Kasumi-1 (cell line): ENCODE data around the gene TMEM174.
A peak's percentile ranks its signal among the peaks of the same experiment; 100 is the strongest.

Experiments used
- DNase-seq, 2 experiments: peaks; one replicate each; lab custom pipeline; 2025; lab: John Stamatoyannopoulos, UW

Gene TMEM174

DNA sequence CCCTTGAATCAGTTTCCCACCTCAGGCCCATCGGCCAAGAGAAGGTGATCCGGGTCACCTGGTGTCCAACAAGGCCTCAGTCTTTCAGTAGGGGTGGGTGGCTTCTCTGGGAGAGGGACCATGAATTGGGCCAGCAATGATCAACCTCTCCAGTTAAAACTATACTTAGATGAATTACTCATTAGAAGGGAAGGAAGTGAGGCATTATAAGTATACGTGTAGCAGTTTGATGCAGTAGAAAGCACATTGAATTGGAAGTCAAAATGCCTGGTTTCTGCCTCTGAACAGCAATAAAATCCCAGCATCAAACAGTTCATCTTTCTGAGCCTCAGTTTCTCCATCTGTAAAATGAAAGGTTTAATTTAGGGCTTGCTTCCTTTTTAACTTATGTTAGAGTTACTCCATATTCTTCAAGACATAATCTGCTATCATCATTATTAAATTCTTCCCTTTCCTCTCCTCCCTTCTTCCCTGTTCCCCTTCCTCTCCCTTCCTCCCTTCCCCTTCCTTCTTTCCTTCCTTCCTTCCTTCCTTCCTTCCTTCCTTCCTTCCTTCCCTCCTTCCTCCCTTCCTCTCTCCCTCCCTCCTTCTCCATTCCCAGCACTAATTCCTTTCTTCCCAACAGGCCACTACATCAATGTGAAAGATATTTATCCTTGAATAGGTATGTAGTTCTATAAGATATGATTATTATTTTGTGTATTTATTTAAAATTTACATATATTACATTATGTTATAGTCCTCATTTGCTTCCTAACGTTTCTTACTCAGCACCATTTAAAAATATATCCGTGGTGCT lies 18.6 kb upstream of the TMEM174 start:
- no peak for DNase-seq

DNA sequence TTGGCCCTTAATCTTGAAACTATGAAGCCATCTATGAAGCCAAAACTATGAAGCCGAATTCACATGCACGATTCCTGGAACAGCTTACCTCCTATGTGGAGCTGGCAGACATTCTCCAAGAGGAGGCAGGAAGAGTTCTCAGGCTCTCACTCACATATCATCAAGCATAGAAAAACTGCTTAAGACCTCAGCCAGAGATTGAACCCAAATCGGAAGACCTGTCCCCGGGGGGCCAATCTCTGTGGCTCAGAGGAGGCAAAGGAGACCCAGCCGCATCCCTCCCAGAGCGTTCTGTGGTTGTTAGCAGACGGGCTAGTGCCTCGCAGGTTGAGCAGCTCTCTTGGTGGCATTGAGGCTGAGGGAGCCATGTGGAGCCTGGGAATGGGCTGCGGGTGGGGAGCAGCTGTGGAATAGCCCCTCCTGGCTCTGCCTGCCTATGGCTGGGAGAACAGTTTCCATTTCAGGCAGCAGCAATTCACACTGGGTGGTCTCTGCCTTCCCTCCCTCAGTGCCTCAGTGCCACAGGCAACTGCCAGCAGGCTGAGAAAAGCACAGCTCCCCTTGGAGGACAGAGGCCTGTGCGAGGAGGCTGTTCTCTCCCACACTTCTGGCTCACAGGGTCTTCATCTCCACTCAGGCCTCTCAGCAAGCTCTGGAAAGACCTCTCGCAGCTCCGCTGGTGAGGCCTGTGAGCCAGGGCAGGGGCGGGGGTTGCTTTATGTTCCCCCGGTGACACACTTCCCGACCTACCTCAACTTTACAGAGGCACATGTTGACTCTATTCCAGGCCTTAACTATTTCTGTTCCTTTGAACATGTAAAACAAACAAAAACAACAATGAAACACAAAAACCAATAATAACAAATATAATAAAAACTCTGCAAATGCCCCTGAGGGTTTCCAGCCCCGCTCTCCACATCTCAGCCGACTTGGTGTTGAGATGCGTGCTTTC lies 17.4 kb upstream of the TMEM174 start:
- no peak for DNase-seq

DNA sequence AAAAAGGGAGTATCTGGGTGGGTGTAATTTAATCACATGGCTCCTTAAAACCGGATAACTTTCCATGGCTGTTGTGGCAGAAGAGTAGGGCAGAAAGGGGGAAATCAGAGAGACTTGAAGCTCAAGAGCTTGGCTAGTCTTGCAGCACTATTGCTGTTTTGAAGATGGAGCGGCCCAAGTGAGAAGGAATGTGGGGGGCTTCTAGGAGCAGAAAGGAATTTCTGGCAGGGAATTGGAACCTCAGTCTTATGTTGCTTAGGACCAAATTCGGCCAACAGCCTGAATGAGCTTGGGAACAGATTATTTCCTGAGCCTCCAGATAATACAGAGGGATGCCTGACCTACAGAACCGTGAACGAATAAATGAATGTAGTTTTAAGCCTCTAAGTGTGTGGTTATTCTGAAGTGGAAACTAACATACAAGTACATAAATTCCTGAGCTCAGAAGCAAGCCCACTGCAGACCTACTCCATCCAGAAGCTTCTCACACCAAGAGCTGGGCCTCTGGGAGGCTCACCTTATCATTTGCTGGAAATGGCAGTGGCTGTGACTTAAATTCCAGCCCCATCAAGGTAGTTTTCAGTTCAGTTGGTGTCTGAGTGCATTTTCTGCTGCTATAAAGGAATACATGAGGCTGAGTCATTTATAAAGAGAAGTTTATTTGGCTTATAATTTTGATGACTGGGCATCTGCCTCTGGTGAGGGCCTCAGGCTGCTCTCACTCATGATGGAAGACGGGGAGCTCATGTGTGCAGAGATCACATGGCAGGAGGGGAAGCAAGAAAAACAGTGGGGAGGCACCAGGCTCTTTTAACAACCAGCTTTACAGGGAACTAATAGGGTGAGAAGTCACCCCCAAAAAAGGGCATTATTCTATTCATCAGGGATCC lies 15.3 kb upstream of the TMEM174 start:
- no peak for DNase-seq

DNA sequence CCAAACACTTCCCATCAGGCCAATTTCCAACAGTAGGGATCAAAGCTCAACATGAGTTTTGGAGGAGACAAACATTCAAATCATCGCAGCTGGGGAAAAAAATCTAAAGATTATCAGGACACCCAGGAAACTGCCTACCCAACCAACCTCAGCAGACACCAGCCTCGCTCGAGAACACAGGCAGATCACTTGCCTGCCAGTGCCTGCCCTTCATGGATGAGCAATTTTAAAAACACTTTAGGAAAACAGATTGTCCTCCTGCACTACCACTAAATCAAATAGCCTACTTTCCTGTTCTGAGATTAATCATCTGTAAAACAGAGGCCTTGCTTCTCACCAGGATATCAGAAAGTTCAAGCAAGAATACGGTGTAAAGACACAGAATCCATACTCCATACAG lies 14.7 kb upstream of the TMEM174 start:
- DNase-seq, result no peak

DNA sequence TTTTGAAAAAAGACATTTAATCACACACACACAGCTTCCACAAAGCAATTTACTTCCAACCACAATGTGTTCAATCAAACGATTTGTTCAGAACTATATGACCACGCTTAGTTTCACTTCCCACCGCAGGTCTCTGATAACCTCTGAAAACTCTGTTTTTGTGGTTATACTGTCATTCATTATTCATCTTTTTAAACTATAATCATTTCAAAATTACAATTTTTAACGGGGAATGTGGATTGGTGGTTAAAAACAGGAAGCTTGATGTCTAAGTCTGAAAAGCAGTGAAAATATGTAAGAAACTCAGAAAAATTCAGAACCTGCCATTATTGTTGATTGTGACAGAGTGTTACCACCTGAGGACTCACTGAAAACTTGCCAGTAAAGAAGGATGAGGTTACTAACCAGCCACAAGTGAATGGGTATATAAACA lies 12.7 kb upstream of the TMEM174 start:
- DNase-seq, result peak; percentile 21 to 39

DNA sequence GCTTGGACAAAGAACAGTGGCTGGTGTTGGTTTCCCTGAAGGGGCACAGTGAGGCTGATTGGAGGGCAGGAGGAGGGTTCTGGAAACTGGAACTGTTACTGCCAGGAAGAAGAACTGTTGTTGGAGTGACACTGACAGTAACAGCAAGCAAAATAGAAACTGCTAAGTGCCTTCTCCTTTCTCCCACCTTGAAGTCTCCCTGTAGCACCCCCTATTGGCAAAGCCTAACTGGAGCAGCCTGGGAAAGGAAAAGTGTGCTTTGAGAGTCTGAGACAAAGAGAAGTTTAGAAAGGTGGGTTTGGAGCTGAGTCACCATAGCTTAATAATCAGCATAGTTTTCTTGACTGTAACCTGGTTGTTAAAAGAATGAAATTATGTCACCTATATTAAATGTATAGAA lies 2.5 kb upstream of the TMEM174 start:
- peak; percentile 54 to 58 for DNase-seq

DNA sequence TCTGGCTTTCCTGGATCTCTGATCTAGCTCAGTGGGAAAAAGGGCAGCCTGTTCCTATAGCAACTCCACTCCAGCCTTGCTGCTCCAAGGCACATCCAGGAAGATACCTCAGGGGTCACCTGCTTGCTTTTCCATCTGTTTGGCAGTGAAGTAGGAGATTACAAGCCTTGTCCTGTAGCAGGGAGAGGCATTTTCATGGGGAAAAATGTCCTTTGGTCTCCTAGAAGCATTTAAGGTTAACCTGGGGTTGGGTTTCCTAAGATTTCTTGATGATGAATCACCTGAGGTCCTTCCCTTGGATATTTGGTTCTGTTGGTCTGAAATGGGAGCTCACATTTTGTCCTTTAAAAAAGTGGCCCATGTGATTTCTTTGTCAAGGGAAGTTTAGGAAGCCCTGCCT lies 1.5 kb upstream of the TMEM174 start:
- DNase-seq, result no peak

DNA sequence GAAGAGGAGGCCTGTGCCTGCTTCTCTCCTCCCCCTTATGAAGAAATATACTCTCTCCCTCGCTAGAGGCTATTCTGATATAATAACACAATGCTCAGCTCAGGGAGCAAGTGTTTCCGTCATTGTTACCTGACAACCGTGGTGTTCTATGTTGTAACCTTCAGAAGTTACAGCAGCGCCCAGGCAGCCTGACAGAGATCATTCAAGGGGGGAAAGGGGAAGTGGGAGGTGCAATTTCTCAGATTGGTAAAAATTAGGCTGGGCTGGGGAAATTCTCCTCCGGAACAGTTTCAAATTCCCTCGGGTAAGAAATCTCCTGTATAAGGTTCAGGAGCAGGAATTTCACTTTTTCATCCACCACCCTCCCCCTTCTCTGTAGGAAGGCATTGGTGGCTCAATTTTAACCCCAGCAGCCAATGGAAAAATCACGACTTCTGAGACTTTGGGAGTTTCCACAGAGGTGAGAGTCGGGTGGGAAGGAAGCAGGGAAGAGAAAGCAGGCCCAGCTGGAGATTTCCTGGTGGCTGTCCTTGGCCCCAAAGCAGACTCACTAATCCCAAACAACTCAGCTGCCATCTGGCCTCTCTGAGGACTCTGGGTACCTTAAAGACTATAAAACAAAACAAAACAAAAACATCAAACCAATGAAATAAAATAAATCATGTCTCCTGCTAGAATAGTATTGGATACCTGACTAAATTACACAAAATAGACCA lies 1.3 kb downstream of the TMEM174 start:
- no peak for DNase-seq

DNA sequence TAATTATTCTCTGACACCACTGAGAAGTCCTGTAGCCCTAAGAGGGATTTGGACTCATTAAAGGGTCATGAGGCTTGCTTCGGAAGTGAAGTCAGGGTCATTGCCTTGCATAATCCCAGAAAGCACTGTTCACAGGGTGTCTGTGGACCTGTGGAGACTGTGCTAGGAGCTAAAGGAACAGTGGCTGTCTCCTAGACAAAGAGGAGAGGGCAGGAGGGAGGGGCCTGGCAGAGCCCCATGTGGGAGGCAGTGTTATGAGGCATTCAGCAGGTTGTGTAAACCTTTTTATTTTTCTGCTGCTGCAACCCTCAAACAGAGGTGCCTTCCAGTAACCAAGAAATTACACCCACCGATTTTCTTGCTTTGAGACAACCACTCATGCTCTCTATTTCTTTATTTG lies 3.3 kb downstream of the TMEM174 start:
- DNase-seq, result no peak

DNA sequence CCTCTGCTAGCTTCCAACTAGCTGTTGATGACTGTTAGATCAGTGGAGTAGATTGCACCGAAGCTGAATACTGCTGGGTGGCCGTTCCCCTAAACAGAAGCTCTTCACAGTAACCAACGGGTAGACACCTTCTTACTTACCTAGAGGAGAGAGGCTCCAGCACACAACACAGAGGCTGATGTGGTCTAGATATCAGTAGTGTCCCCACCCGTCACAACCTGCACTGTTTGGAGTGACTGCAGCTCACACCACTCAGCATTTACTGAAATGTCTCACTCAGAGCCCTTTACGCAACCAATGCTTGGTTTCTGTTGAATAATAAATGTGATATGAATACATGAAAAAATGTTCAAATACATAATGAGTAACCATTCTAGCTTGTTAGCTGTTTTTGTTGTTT lies 5.3 kb downstream of the TMEM174 start:
- no peak for DNase-seq

DNA sequence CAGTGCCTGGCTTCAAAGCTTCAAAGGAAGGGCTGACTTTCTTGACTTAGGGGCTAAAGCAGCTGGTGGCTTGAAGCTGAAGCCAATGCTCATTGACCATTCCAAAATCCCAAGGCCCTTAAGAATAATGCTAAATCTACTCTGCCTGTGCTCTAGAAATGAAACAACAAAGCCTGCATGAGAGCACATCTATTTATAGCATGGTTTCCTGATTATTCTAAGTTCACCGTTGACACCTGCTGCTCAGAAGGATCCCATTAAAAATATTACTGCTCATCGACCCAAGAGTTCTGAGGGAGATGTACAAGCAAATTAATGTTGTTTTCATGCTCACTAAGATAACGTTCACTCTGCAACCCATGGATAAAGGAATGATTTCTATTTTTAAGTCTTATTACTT lies 6.7 kb downstream of the TMEM174 start:
- DNase-seq, result no peak

DNA sequence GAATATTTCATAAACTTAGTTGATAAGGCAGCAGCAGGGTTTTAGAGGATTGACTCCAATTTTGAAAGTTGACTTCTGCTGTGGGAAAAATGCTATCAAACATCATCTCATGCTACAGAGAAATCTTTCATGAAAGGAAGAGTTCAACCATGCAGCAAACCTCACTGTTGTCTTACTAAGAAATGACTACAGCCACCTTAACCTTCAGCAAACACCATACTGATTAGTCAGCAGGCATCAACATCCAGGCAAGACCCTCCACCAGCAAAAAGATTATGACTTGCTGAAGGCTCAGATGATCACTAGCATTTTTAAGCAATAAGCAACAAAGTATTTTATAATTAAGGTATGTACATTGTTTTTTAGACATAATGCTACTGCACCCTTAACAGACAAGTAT lies 7.6 kb downstream of the TMEM174 start:
- DNase-seq, result no peak

DNA sequence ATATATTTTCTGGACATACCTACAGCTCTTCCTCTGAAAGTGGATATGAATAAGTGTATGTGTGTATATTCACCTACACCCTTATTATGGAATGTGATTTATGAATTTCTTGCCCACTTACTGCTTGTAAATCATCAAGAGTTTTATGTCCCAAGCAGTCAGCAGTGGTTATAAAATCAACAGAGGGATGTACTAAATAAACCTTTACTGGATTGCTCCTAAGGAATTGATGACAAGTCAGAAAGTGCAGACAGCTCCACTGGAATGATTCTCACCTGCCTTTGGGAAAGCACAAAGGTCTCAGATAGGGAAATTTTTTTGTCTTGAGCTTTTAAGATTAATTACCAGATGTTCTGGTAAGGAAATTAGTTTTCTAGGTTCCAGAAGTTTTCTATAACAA lies 9.3 kb downstream of the TMEM174 start:
- no peak for DNase-seq

DNA sequence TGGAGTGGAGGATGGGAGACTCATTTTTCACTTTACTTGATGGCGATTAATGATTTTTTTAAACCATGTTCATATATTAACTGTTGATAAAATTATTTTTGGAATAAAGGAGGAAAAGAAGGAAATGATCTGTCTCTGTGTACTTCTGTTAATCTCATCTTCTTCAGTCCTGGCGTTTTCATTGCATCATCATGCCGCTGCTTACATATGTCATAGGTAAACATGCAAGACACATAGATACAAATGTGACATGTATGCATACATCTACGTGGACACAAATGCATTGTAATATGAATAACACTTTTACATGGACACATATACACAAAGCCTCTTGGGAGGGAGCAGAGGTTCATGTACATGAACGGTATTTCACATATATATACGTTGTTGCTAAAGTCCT lies 10.0 kb downstream of the TMEM174 start:
- no peak for DNase-seq

DNA sequence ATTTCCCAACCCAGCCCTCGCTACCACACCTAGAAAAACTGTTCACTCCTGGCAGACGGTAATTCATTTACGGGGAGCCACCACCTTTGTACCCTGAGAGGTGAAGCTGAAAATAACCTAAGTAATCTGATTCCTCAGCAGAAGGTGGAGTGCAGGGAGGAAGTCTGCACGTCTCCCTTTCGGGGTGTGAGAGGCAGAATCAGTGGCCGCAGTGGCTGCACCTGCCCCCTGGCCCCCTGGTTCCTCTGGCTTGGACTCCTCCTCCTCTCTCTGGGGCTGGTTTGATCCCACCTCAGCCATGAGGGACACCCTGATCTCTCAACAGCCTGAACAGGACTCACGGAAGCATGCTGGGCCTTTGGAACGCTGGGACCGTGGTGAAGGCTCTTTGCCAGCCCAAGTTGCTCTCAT lies 10.5 kb downstream of the TMEM174 start:
- no peak for DNase-seq

DNA sequence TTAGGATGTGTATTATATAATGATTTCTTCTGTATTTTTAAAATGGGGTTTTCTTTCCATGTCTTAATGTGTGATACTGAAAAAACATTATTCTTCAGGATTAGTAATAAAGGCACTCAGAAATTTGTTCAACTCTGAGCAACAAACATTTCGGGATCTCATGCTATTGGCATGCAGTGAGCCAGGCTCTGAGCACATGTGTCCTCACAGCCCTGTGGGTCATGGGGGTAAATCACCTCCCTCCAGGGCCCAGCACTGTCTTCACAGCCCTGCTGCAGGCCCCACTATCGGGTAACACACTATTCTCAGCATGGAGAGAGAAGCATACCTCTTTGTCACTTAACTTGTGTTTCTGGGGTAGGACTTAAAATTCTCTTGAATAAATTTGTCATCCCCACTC lies 14.0 kb downstream of the TMEM174 start:
- no peak for DNase-seq

DNA sequence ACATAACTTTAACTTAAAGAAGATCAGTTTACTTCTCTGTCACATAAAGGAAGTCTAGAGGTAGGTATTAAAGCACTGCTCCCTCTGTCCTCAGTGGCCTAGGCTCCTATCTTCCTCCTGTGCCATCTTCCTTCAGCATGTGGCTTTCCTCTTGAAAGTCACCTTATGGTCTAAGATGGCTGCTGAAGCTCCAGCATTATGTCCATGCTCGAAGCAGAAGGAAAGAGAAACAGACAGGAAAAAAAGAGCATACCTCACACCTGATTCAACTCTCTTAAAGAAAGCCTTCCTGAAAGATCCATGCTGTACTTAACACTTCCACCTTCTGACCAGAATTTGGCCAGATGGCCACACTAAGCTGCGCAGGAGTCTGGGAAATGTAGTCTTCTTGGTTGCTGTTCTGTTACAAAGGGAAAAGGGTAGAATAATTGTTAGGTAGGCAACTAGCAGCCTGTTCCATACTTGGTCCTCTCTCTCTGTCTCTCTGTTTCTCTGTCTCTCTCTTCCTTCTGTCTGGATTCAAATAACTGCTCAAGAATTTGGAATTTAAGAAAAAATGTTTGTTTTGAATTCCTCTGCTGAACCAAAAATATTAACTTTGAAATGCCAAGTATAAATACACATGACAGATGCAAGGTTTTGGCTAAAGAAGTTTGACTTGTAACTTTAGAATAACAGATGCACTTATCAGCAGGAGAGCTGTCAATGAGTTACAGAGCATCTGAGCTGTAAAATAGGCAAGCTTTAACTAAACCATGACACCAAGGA lies 16.0 kb downstream of the TMEM174 start:
- no peak for DNase-seq

DNA sequence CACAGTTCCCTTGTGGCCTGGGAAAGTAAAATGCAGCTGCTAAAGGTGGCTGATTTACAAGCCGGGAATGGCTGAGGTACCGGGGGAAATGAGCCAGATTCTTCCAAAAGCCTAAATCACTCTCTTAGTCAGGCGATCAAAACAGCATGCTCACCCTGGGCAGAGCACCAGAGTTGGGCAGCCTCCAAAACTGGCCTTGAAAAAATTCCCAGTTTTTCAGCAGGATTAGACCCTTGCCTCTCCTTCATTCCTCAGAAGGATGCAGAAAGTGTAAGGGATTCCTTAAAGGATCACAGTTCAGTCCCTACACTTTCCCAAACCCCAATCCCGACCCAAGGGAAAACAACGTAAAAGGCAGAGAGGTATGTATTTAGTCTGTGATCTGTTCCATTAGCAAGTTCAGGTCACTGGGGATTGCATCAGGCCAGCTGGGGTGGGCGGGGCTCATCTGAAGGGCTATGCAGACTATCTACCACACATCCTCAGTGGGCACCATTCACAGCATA lies 16.9 kb downstream of the TMEM174 start:
- DNase-seq, result no peak

DNA sequence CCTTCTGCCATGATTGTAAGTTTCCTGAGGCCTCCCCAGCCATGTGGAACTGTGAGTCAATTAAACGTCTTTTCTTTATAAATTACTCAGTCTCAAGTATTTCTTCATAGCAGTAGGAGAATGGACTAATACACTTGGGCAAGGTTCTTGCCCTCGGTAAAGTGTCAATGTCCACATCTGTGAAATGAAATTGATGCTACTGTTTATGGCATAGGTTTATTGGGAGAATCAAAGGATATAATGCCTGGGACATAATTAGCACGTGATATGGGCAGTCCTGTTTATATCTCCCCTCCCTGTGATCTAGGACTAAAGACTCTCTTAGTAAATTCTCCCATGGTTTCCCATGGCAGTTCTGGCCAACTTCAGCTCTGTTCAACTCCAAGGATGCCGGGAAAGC lies 19.4 kb downstream of the TMEM174 start:
- DNase-seq, result no peak

DNA sequence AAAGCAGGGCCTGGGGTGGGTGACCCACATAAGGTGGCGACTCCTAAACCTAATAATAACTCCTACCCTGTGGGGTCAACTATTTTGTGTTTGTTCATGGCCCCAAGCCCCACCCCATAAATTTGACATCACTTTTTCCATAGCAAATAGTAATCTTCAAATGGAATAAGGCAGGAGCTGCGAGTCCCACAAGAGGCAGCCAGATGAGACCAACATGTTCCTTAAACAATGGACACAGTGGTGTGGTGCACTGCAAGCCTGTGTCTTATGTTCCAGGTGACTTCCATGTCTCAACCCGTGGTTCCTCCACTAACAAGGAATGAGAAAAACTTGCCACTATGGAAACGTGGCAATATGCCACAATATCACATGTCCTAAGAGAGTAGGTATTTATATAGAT lies 20.6 kb downstream of the TMEM174 start:
- DNase-seq, result no peak

DNA sequence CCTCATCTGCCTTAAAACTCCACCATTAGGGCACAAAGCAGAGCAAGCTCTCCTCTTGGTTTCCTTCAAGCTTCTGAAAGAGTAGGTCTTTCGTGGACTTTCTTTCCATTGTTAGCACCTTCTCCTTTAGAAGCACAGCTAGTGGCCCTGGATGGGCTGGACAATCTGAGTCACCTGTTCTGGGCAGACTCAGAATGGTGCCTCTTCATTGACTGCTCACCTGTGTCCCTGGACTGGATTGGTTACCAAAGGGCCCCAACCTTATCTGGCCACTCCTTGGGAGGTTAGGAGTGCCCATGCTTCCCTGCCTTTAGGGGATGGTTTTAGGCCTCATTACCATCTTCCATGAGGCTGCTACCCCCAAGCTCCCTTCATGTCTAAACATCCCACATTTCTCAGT lies 23.2 kb downstream of the TMEM174 start:
- DNase-seq, result no peak
